ENCODE measurements around the gene TACR3.
"Not testable (repeated sequence)": the region's sequence is repeated elsewhere in the genome, so short reads cannot be mapped to it uniquely, and the experiment has no call there.

Gene TACR3

GRCh38 chr4:103666764-103667163 is 53.0 kb downstream of the TACR3 start:
- not testable (repeated sequence) for H3K9me3 ChIP-seq (replicated peaks; ENCODE audit: low read length); H3K4me1 ChIP-seq (ENCODE audit: control insufficient read depth, insufficient read depth, low read length); H3K4me2 ChIP-seq (ENCODE audit: low read length); H3K36me3 ChIP-seq (ENCODE audit: insufficient read depth, low read length); H3K4me3 ChIP-seq (ENCODE audit: low read length); H3K9ac ChIP-seq (ENCODE audit: low read depth, low read length); H3K27me3 ChIP-seq (ENCODE audit: control insufficient read depth, insufficient read depth, low read length)

DNA sequence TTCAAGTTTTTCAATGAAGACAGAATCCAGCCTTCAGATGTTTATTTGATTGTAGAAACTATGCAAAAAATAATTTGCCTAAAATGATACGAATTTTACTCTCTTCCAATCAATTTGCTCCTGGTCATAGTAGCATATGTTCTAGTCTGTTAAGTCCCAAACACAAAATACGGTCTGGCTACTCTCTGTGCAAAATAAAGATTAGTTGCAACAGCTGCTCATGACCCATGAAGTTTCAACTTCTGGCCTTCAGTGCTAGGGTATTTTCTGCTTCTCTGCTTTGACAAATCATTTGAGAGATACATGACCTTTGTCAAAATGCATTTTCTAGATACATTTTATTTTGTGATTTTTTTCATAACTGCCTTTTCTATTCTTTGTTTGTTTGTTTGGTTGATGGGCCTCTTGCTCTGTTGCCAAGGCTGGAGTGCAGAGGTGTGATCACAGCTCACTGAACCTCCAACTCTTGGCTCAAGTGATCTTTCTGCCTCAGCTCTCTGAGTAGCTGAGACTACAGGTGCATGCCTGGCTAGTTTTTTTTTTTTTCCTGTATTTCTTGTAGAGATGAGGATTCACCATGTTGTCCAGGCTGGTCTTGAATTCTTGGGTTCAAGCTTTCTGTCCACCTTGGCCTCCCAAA is 55.2 kb downstream of the TACR3 start:
- Histone ChIP-seq H3K4me1 (ENCODE audit: control insufficient read depth, insufficient read depth, low read length) (no peaks in the 10 kb centered on the region), H3K9me3 (replicated peaks; ENCODE audit: low read length) (no peaks in the 10 kb centered on the region), H3K36me3 (ENCODE audit: insufficient read depth, low read length) (no peaks in the 10 kb centered on the region), H3K4me2 (ENCODE audit: low read length) (no peak overlapping the region), H3K27me3 (ENCODE audit: control insufficient read depth, insufficient read depth, low read length) (no peaks in the 10 kb centered on the region), H3K9ac (ENCODE audit: low read depth, low read length) (no peak overlapping the region), H3K4me3 (ENCODE audit: low read length) (no peak overlapping the region)

- Histone ChIP-seq H3K4me1 (ENCODE audit: control insufficient read depth, insufficient read depth, low read length) (no peaks in the 10 kb centered on the region), H3K4me3 (ENCODE audit: low read length) (no peak overlapping the region), H3K9me3 (replicated peaks; ENCODE audit: low read length) (no peaks in the 10 kb centered on the region), H3K27me3 (ENCODE audit: control insufficient read depth, insufficient read depth, low read length) (no peaks in the 10 kb centered on the region), H3K9ac (ENCODE audit: low read depth, low read length) (no peak overlapping the region), H3K4me2 (ENCODE audit: low read length) (no peak overlapping the region), H3K36me3 (ENCODE audit: insufficient read depth, low read length) (no peaks in the 10 kb centered on the region)
Measured at GRCh38 chr4:103648541-103648940, 71.2 kb downstream of the TACR3 start.

GRCh38 chr4:103645991-103646390 is 73.8 kb downstream of the TACR3 start:
- H3K4me1 ChIP-seq (ENCODE audit: control insufficient read depth, insufficient read depth, low read length), result no peaks in the 10 kb centered on the region
- H3K9me3 ChIP-seq (replicated peaks; ENCODE audit: low read length), result no peaks in the 10 kb centered on the region
- no peak overlapping the region for H3K4me2 ChIP-seq (ENCODE audit: low read length)
- no peak overlapping the region for H3K9ac ChIP-seq (ENCODE audit: low read depth, low read length)
- no peak overlapping the region for H3K4me3 ChIP-seq (ENCODE audit: low read length)
- H3K36me3 ChIP-seq (ENCODE audit: insufficient read depth, low read length), result no peaks in the 10 kb centered on the region
- no peaks in the 10 kb centered on the region for H3K27me3 ChIP-seq (ENCODE audit: control insufficient read depth, insufficient read depth, low read length)

- Histone ChIP-seq H3K4me3 (ENCODE audit: low read length) (no peak overlapping the region), H3K4me1 (ENCODE audit: control insufficient read depth, insufficient read depth, low read length) (no peaks in the 10 kb centered on the region), H3K9ac (ENCODE audit: low read depth, low read length) (no peak overlapping the region), H3K36me3 (ENCODE audit: insufficient read depth, low read length) (no peaks in the 10 kb centered on the region), H3K27me3 (ENCODE audit: control insufficient read depth, insufficient read depth, low read length) (no peaks in the 10 kb centered on the region), H3K4me2 (ENCODE audit: low read length) (no peak overlapping the region), H3K9me3 (replicated peaks; ENCODE audit: low read length) (no peaks in the 10 kb centered on the region)
Measured at GRCh38 chr4:103634236-103634635, 85.5 kb downstream of the TACR3 start.

GRCh38 chr4:103626296-103626695 is 93.5 kb downstream of the TACR3 start:
- Histone ChIP-seq H3K36me3 (ENCODE audit: insufficient read depth, low read length) (no peaks in the 10 kb centered on the region), H3K4me1 (ENCODE audit: control insufficient read depth, insufficient read depth, low read length) (no peaks in the 10 kb centered on the region), H3K9me3 (replicated peaks; ENCODE audit: low read length) (no peaks in the 10 kb centered on the region), H3K4me3 (ENCODE audit: low read length) (no peak overlapping the region), H3K9ac (ENCODE audit: low read depth, low read length) (no peak overlapping the region), H3K27me3 (ENCODE audit: control insufficient read depth, insufficient read depth, low read length) (no peaks in the 10 kb centered on the region), H3K4me2 (ENCODE audit: low read length) (no peak overlapping the region)

DNA sequence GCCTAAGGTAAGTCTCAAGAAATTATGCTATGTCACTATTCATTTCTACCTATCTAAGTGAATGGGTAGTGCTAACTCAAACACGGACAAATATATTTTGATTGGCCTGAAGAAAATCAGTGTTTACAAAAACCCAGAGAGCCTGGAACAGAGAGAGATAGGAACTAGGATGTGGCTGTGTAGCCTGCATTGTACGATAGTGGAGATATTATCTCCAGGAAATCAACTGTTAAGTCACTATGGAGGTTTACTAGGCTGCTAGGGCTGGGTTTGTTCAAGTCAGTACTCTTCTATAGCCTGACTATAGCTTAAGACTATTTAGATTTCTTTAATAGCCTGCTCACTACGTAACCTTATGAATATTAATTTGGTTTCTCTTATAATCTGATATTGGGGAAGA is 127.9 kb downstream of the TACR3 start:
- no peak overlapping the region for H3K4me2 ChIP-seq (ENCODE audit: low read length)
- H3K27me3 ChIP-seq (ENCODE audit: control insufficient read depth, insufficient read depth, low read length), result no peaks in the 10 kb centered on the region
- H3K4me3 ChIP-seq (ENCODE audit: low read length), result no peak overlapping the region
- no peak overlapping the region for H3K9ac ChIP-seq (ENCODE audit: low read depth, low read length)
- H3K4me1 ChIP-seq (ENCODE audit: control insufficient read depth, insufficient read depth, low read length), result no peaks in the 10 kb centered on the region
- no peaks in the 10 kb centered on the region for H3K9me3 ChIP-seq (replicated peaks; ENCODE audit: low read length)
- H3K36me3 ChIP-seq (ENCODE audit: insufficient read depth, low read length), result no peaks in the 10 kb centered on the region

DNA sequence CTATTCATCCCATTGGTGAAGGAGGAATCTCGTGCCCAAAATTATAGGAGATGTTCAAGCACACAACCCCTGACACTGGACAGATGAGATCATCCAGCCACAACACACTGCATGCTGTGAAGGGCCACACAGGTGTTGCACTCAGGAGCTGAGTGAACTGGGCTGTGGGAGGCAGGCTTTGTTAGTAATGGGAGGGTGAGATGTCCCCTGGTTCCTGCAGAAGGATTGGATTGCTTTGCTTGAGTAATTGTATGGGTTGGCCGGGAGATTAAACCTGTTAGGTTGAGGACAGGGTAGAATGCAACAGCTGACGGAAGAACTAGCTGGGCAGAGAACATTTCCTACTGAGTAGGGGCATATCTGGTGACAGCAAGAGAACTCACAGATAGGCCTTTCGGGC is 152.2 kb downstream of the TACR3 start:
- Histone ChIP-seq H3K9ac (ENCODE audit: low read depth, low read length) (no peak overlapping the region), H3K4me2 (ENCODE audit: low read length) (no peak overlapping the region), H3K9me3 (replicated peaks; ENCODE audit: low read length) (no peaks in the 10 kb centered on the region), H3K4me3 (ENCODE audit: low read length) (no peak overlapping the region), H3K4me1 (ENCODE audit: control insufficient read depth, insufficient read depth, low read length) (no peaks in the 10 kb centered on the region), H3K27me3 (ENCODE audit: control insufficient read depth, insufficient read depth, low read length) (no peaks in the 10 kb centered on the region), H3K36me3 (ENCODE audit: insufficient read depth, low read length) (no peaks in the 10 kb centered on the region)

DNA sequence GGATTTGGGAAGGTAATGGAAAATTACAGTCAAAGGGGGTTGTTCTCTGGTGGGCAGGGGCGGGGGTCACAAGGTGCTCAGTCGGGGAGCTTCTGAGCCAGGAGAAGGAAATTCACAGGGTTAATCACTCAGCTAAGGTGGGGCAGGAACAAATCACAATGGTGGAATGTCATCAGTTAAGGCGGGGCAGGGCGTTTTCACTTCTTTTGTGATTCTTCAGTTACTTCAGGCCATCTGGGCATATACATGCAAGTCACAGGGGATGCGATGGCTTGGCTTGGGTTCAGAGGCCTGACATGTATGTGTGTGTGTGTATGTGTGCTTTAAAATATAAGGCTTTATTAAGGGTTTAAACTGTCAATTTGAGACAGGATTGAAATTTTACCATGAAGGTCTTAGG is 160.6 kb downstream of the TACR3 start:
- H3K9ac ChIP-seq (ENCODE audit: low read depth, low read length); H3K4me3 ChIP-seq (ENCODE audit: low read length); H3K27me3 ChIP-seq (ENCODE audit: control insufficient read depth, insufficient read depth, low read length); H3K4me2 ChIP-seq (ENCODE audit: low read length); H3K36me3 ChIP-seq (ENCODE audit: insufficient read depth, low read length); H3K4me1 ChIP-seq (ENCODE audit: control insufficient read depth, insufficient read depth, low read length); H3K9me3 ChIP-seq (replicated peaks; ENCODE audit: low read length): not testable (repeated sequence)
